ENCODE measurements around the gene RELCH. TPM values are rescaled to one million over a fixed set of nuclear protein-coding genes. Genes with fewer than 3 reads are reported as not detected.

The RELCH gene
- total and polyA plus RNA-seq, 10 of the 15 experiments (the other 5 are each of a cell fraction or from before 2014, with no cell fraction given): 3.1 to 23.6 (median 14.5) TPM

GRCh38 chr18:62341473-62341872 is 154.4 kb downstream of the RELCH start:
- WGBS (ENCODE audit: insufficient coverage, insufficient replicate concordance, low lambda C conversion rate, missing lambda C conversion rate): 13% methylated on average over 3 of the region's 3 CpGs
- ATAC-seq (no peak), DNase-seq (ENCODE audit: low read depth, low spot score) (no peak), FAIRE-seq (no peak)
- intact Hi-C loops (cut with micrococcal nuclease; ENCODE audit: unreplicated experiment): no loop called here
- Histone ChIP-seq H4K20me1 (ENCODE audit: control insufficient read depth, insufficient read depth) (no peaks in the 10 kb centered on the region), H3K27ac (ENCODE audit: control insufficient read depth, insufficient read depth) (no peak overlapping the region), H3K4me2 (ENCODE audit: control insufficient read depth, insufficient read depth) (no peak overlapping the region), H3K9me3 (replicated peaks; ENCODE audit: control insufficient read depth, insufficient read depth, low read length) (no peaks in the 10 kb centered on the region), H3K36me3 (ENCODE audit: control insufficient read depth in 2 of 2, insufficient read depth in 2 of 2, low read length in 1 of 2) (no peaks in the 10 kb centered on the region), H2AFZ (ENCODE audit: control insufficient read depth, low read depth, low read length) (no peak overlapping the region), H3K79me2 (ENCODE audit: control insufficient read depth, insufficient read depth, low read length) (no peaks in the 10 kb centered on the region), H3K27me3 (replicated peaks in 1 of 2; ENCODE audit: control insufficient read depth in 2 of 2, insufficient read depth in 2 of 2, low read length in 1 of 2) (no peaks in the 10 kb centered on the region), H3K4me1 (ENCODE audit: control insufficient read depth, insufficient read depth, low read length) (no peaks in the 10 kb centered on the region), H3K4me3 (no peak overlapping the region), H3K9ac (ENCODE audit: control insufficient read depth, insufficient read depth, low read length) (no peak overlapping the region)
- TF ChIP-seq MYB (IDR thresholded peaks at IDR 0.05; ENCODE audit: borderline replicate concordance, low read depth, low read length): no peak
- no peak for TF ChIP-seq STAT3 (IDR thresholded peaks at IDR 0.05; ENCODE audit: low read depth, low read length)
- no peak for TF ChIP-seq GABPA (IDR thresholded peaks at IDR 0.05; ENCODE audit: low read depth)
- TF ChIP-seq ZNF384 (IDR thresholded peaks at IDR 0.05; ENCODE audit: borderline replicate concordance, low read depth, low read length): no peak
- TF ChIP-seq HCFC1 (IDR thresholded peaks at IDR 0.05; ENCODE audit: low read length): no peak
- TF ChIP-seq FOS (IDR thresholded peaks at IDR 0.05; ENCODE audit: borderline replicate concordance, extremely low read depth, insufficient read length): no peak
- TF ChIP-seq SP1 (IDR thresholded peaks at IDR 0.05; ENCODE audit: low read depth, low read length): no peak
- no peak for TF ChIP-seq BACH1 (IDR thresholded peaks at IDR 0.05; ENCODE audit: borderline replicate concordance)
- no peak for TF ChIP-seq YBX1 (IDR thresholded peaks at IDR 0.05)
- TF ChIP-seq NFIC (IDR thresholded peaks at IDR 0.05; ENCODE audit: low read depth, low read length): no peak
- no peak for TF ChIP-seq HDAC6 (IDR thresholded peaks at IDR 0.05; ENCODE audit: unreplicated experiment)
- no peak for TF ChIP-seq SUZ12 (IDR thresholded peaks at IDR 0.05; ENCODE audit: unreplicated experiment)
- no peak for TF ChIP-seq PBX3 (IDR thresholded peaks at IDR 0.05; ENCODE audit: insufficient replicate concordance, low read depth, low read length)
- TF ChIP-seq EZH2 (IDR thresholded peaks at IDR 0.05; ENCODE audit: borderline replicate concordance, control insufficient read depth, low read depth, low read length): no peak
- no peak for TF ChIP-seq POLR2A (IDR thresholded peaks at IDR 0.05; ENCODE audit: low read depth, low read length)
- TF ChIP-seq NR2F1 (conservative IDR thresholded peaks at IDR 0.05): no peak
- no peak for TF ChIP-seq USF2 (IDR thresholded peaks at IDR 0.05; ENCODE audit: borderline replicate concordance, low read depth, low read length)
- TF ChIP-seq EED (IDR thresholded peaks at IDR 0.05; ENCODE audit: low read depth): no peak
- no peak for TF ChIP-seq GATAD2B (conservative IDR thresholded peaks at IDR 0.05; ENCODE audit: low read depth)
- TF ChIP-seq ZNF592 (IDR thresholded peaks at IDR 0.05): no peak
- ChIA-PET SMC1A (ENCODE audit: uncharacterized antibody, unreplicated experiment) (no interaction called here), CTCF (interaction anchor here (2.6 kb wide), 1 partner anchor 10 kb away, joined by 10 read pairs; no protein-coding TSS in a partner anchor), RAD21 (ENCODE audit: unreplicated experiment) (interaction anchor here (0.7 kb wide), 1 partner anchor 929 kb away, joined by 3 read pairs; no protein-coding TSS in a partner anchor), POLR2A (no interaction called here)
- no TSS peak for BruUV-seq (replicated peaks)
- in situ Hi-C loops (cut with MboI): no loop called here
